Measurements from ENCODE around the gene ADD3.
A peak's percentile ranks its signal among the peaks of the same experiment; 100 is the strongest.
"Not testable (repeated sequence)": the region's sequence is repeated elsewhere in the genome, so short reads cannot be mapped to it uniquely, and the experiment has no call there.

The ADD3 gene

DNA sequence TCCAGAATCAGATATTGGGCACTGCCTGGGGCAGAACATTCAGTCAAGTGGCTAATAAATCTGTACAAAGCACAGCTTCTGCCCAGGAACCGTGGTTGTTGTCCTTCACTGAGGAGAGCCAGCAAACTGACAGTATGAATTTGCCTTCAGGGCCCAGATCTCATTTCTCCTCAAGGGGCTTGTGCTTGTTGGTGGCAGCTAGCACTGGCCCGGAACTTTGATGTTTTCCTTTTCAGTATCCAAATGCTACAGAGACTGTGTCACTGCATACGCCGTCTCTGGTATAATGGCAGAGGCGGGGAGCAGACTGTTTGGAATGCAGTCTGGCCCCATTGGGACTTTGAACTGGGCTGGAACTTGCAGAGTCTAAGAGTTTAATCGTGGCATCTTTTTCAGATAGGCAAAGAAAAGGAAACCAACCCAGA, 30.4 kb upstream of the ADD3 start:
- no peak for DNase-seq

- peak; percentile 63 for DNase-seq
Observed at GRCh38 chr10:109978481-109978880, 29.3 kb upstream of the ADD3 start.

DNA sequence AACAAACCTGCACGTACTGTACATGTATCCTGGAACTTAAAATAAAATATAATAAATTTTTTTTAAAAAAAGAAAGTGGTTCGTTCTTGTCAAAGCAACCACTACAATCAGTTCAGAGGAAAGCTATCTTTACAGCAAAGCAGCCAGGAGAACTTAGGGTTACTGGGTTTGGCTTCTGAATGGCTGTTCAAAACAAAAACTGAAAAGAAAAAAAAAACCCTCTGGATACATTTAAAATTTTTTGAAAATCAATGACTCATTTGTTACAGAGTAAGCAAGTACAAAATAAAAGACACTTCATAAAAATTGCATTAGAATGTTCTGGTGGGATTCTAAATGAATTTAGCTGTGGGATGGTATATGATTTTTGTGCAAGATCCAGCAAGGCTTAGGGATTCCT, 28.6 kb upstream of the ADD3 start:
- no peak for DNase-seq

GRCh38 chr10:109981650-109982049, 26.1 kb upstream of the ADD3 start:
- DNase-seq: no peak

DNA sequence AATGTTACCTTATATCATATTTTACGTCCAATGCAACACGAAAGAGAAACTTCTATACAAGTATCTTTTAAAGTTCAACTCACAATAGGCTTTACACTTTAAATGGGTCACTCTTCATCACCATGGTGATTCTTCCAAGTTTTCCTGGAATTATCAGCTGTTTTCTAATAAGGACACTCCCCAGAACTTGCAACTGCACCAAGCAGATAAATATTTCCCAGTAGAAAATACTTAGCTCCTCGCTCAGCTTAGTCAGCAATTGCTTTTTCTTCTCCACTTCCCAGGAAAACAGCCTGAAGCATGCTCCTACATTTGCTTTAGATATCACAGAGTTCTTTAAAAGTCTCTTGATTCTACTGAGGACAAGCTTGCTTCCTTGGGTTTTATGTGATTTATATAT, 25.7 kb upstream of the ADD3 start:
- DNase-seq: no peak

- DNase-seq: no peak
Observed at GRCh38 chr10:109982812-109983211, 25.0 kb upstream of the ADD3 start.

DNA sequence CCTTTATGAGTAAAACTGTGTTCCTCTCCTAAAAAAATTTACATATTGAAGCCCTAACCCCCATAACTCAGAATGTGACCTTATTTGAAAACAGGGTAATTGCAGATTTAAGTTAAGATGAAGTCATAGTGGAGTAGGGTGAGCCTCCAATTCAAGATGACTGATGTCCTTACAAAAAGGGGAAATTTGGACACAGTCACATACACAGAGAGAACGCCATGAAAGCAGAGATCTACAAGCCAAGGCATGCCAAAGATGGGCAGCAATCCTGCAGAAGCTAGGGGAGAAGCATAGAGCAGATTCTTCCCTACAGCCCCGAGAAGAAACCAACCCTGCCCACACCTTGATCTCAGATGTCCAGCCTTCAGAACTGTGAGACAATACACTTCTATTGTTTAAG, 23.8 kb upstream of the ADD3 start:
- DNase-seq: no peak

DNA sequence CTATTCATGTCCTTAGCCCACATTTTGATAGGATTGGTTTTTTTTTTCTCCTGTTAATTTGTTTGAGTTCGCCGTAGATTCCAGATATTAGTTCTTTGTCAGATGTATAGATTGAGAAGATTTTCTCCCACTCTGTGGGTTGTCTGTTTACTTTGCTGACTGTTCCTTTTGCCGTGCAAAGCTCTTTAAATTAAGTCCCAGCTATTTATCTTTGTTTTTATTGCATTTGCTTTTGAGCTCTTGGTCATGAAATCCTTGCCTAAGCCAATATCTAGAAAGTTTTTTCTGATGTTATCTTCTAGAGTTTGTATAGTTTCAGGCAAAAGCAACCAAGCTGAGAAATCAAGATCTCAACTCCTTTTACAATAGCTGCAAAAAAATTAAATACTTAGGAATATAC, 22.0 kb upstream of the ADD3 start:
- not testable (repeated sequence) for DNase-seq

GRCh38 chr10:109987452-109988211, 20.2 kb upstream of the ADD3 start:
- DNase-seq: no peak

- no peak for DNase-seq
Observed at GRCh38 chr10:109988212-109988596, 19.6 kb upstream of the ADD3 start.

GRCh38 chr10:109991266-109991855, 16.4 kb upstream of the ADD3 start:
- no peak for DNase-seq

DNA sequence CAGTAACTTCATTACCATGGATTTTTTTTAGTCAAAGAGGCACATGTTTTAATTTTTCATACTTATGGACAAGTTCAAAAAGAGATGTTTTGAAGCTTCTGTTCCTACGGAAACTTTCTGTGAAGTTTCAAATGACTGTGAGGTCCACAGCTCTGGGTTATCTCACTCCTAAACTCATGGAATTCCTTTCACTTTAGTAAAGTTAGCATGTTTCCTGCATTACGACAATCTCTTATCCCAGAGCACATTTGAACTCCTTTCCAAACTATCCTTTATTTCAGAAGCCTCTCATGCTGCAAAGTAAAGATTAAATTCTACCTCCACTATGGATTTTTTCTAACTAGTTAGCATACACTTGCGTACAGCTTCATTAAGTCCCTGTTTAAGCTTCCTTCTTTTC, 15.3 kb upstream of the ADD3 start:
- no peak for DNase-seq

- no peak for DNase-seq
Observed at GRCh38 chr10:109993551-109994330, 14.0 kb upstream of the ADD3 start.

GRCh38 chr10:109994711-109995577, 12.8 kb upstream of the ADD3 start:
- no peak for DNase-seq

DNA sequence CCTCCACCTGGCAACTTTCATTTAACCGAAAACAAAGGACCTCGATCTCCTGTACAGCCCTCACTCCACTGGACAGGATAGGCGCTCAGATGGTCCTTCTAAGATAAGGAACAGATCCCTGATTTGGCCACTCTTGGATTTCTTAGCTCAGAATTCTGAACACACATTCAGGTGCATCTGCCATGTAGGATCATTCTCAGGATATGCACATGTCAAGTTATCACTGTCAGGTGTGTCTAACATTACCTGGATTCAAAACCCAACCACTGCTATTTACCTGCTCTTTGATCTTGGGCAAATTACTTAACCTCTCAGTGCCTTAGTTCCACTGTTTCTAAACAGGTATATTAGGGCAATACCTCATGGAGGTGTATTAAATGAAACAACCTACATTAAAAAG, 12.2 kb upstream of the ADD3 start:
- DNase-seq: no peak

- no peak for DNase-seq
Observed at GRCh38 chr10:109996225-109996624, 11.6 kb upstream of the ADD3 start.

DNA sequence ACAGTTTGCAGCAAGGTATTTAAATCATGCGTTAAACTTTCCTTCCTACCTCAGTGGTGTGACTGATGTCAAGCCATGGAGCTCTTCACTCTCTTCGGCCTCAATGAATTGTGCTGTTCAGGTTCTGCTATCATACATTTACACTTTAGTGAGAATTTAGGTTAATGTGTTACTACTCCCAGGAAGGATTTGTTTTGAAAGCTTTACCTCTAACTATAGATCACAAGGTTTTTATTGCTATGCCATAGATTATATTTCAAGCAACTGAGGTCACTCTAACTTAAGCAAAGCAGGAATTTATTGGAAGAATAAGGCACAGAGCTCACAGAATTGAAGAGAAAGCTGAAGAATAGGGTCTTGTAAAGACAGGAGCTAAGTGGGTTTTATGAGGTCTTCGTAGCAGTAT, 11.0 kb upstream of the ADD3 start:
- DNase-seq: no peak

- no peak for DNase-seq
Observed at GRCh38 chr10:109997233-109997632, 10.6 kb upstream of the ADD3 start.

- no peak for DNase-seq
Observed at GRCh38 chr10:109998513-109998912, 9.3 kb upstream of the ADD3 start.

DNA sequence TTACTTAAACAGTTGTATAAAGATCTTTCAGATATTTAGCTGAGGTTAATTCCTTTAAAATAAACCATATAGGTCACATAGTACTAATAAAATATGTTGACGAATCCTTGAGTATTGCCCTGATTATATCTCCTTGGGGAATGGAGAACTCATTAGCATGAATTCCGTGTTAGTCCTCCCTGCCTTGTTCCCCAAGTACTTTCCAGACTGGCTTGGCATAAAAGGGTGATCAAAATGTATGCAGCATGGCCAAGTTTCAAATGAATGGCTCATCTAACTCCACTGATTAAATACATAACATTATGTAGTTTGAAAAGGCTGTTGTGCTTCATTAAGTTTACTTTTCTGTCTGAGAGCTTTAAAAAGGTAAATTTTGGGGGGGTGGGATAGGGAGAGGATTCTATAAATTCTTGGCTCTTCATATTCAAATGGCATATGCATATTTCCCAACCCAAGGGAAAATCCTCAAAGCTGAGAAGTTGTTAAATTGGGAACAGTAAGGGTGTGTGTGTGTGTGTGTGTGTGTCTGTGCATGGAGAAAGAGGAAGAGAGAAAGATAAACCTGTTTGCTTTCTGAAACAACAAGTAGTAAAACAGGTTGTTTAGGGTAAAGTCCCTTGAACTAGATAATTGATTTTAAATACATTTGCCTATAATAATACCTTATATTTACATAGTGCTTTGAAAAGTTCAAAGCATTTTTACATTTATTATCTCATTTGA, 4.8 kb upstream of the ADD3 start:
- no peak for DNase-seq

- DNase-seq: no peak
Observed at GRCh38 chr10:110003524-110003885, 4.3 kb upstream of the ADD3 start.

- DNase-seq: no peak
Observed at GRCh38 chr10:110005719-110006118, 2.1 kb upstream of the ADD3 start.
